Measurements from ENCODE around the gene LBHD2. TPM values are rescaled to one million over a fixed set of nuclear protein-coding genes. Genes with fewer than 3 reads are reported as not detected.

The LBHD2 gene
- total and polyA plus RNA-seq, 9 donors: 0.47 TPM; not detected in 8

GRCh38 chr14:103099081-103099732, 15.2 kb downstream of the LBHD2 start:
- H3K27ac ChIP-seq: no peak overlapping the region
- no peak for DNase-seq
- 28 to 48% (median 39%) methylated on average over 12 of the region's 12 CpGs for WGBS, 3 donors
- no peaks in the 10 kb centered on the region for H3K9me3 ChIP-seq
- H3K27me3 ChIP-seq: no peaks in the 10 kb centered on the region
- no peak for TF ChIP-seq CTCF (IDR thresholded peaks at IDR 0.05)
- no peak for TF ChIP-seq POLR2A (IDR thresholded peaks at IDR 0.05)
- no peak for TF ChIP-seq EP300 (IDR thresholded peaks at IDR 0.05)
- H3K36me3 ChIP-seq: no peaks in the 10 kb centered on the region
- intact Hi-C loops (cut with DNase I): no loop called here
- H3K4me3 ChIP-seq: no peak overlapping the region
- peaks cover 7% of the 10 kb centered on the region for H3K4me1 ChIP-seq (ENCODE audit: insufficient read depth)

- no peak for TF ChIP-seq POLR2A (IDR thresholded peaks at IDR 0.05)
- no peak for DNase-seq
- H3K9me3 ChIP-seq: no peaks in the 10 kb centered on the region
- no peaks in the 10 kb centered on the region for H3K36me3 ChIP-seq
- no peaks in the 10 kb centered on the region for H3K27me3 ChIP-seq
- H3K4me1 ChIP-seq (ENCODE audit: insufficient read depth): peaks cover 5% of the 10 kb centered on the region
- intact Hi-C loops (cut with DNase I): loop anchor here in 1 of 4 donors (5.0 kb wide), 1 partner anchor 192 kb away; no protein-coding TSS in a partner anchor
- H3K27ac ChIP-seq: no peak overlapping the region
- WGBS, 3 donors: 78 to 84% (median 82%) methylated on average over 7 to 8 of the region's 8 CpGs
- H3K4me3 ChIP-seq: no peak overlapping the region
These were observed 15.8 kb downstream of the LBHD2 start for GRCh38 chr14:103099733-103100280.

DNA sequence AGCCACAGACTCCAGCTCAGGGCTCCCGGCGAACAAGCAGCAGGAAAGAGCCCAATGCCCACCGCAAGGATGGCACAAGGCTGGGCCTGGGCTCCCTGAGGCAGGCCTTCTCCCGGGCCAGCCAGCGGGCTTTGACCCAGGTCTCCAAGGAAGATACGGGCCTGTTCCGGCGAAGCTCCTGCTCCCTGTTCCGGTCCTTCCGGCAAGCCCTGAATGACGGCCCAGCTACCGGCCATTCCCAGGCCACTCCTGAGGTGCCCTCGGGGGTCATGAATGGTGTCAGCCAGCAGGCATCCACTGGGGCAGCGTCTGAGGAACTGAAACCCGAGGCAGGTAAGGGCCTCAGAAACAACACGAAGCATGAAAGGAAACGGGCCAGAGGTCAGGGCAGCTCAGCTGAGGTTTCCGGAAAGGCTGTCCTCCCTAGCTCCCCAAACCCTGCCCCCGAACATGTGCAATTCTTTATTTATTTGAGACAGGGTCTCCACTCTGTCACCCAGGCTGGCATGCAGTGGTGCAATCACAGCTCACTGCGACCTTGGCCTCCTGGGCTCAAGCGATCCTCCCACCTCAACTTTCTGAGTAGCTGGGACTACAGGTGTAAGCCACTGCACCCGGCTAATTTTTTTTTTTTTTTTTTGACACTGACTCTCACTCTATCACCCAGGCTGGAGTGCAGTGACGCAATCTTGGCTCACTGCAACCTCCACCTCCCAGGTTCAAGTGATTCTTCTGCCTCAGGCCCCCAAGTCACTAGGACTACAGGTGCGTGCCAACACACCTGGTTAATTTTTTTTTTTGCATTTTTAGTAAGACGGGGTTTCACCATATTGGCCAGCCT, 16.5 kb downstream of the LBHD2 start:
- no peak for DNase-seq
- TF ChIP-seq CTCF (IDR thresholded peaks at IDR 0.05): no peak
- TF ChIP-seq EP300 (IDR thresholded peaks at IDR 0.05): no peak
- no peak for TF ChIP-seq POLR2A (IDR thresholded peaks at IDR 0.05)
- intact Hi-C loops (cut with DNase I): loop anchor here in 1 of 4 donors (5.0 kb wide), 1 partner anchor 192 kb away; no protein-coding TSS in a partner anchor
- Histone ChIP-seq H3K9me3 (no peaks in the 10 kb centered on the region), H3K27ac (no peak overlapping the region), H3K36me3 (no peaks in the 10 kb centered on the region), H3K4me3 (no peak overlapping the region), H3K4me1 (ENCODE audit: insufficient read depth) (peaks cover 6% of the 10 kb centered on the region), H3K27me3 (no peaks in the 10 kb centered on the region)
- 91 to 93% (median 91%) methylated on average over 25 of the region's 25 CpGs for WGBS, 3 donors

DNA sequence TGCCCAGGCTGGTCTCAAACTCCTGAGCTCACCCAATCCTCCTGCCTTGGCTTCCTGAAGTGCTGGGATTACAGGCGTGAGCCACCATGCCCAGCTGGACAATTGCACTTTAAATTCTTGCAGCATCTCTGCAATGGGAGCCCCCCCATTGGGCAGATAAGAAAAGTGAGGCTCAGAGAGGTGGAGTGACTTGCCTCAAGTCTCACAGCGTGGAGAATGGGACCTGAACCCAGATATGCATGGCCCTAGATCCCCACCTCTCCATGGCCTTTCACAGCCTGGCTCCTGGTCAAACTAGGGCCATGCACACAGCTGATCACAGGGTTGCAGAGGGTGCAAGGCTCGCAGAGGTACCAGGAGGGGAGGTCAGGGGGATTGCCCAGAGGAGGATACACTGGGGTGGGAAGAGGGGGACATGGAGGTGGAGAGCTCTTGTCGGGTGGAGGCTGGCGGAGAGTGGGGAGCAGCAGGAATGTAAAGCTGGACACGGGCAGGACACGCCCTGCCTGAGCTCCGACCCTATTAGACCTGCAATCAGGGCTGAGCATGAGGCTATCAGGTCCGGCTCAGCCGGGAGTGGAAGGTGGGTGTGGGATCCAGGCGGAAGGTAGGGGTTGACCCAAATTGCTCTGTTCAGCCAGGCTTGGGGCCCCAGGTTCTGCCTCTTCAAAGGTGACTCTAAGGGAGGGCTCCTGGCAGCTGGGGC, 17.4 kb downstream of the LBHD2 start:
- Histone ChIP-seq H3K9me3 (no peaks in the 10 kb centered on the region), H3K27ac (no peak overlapping the region), H3K27me3 (no peaks in the 10 kb centered on the region), H3K4me3 (no peak overlapping the region), H3K4me1 (ENCODE audit: insufficient read depth) (peaks cover 6% of the 10 kb centered on the region), H3K36me3 (no peaks in the 10 kb centered on the region)
- intact Hi-C loops (cut with DNase I): loop anchor here in 1 of 4 donors (5.0 kb wide), 1 partner anchor 191 kb away; no protein-coding TSS in a partner anchor
- no peak for DNase-seq
- 93 to 97% (median 96%) methylated on average over 11 of the region's 11 CpGs for WGBS, 3 donors
- no peak for TF ChIP-seq EP300 (IDR thresholded peaks at IDR 0.05)
- no peak for TF ChIP-seq CTCF (IDR thresholded peaks at IDR 0.05)
- TF ChIP-seq POLR2A (IDR thresholded peaks at IDR 0.05): no peak
